Right lobe of liver (tissue), 4 donors: ENCODE data around the gene CFAP46.

Experiments
- CTCF ChIP-seq, 4 donors: fragments of 200-600 bp in 3 of 4; fragments of 450-650 bp in 1 of 4; IDR thresholded peaks; one replicate each; pipeline versions ENCODE4 v1.5.1 to v1.8.0; 2016 to 2022; ENCODE audit warnings: antibody characterized with exemption in 4 of 4, mild to moderate bottlenecking in 2 of 4
- POLR2A ChIP-seq: fragments of 450-650 bp; IDR thresholded peaks from one replicate; pipeline ENCODE4 v1.6.1; 2017; ENCODE audit warnings: antibody characterized with exemption, mild to moderate bottlenecking
- donor health status: DM: no; HTN: no; CAD: no.
- donor health status: DM: no; HTN: no; CAD: no.
- donor health status: DM: no; HTN: yes; CAD: no.

- TF ChIP-seq CTCF (IDR thresholded peaks at IDR 0.05): no peak
- TF ChIP-seq POLR2A: no peak
Observed at GRCh38 chr10:132943058-132943790, 854 bp upstream of the CFAP46 start.
